NT2/D1 (cell line): ENCODE data around the gene ETHE1.

Experiments used
- DNase-seq: peaks from one replicate; pipeline ENCODE4 v3.0.0-alpha.2; 2011; ENCODE audit warnings: low read depth, low spot score
- H3K27me3 ChIP-seq: 2 replicates; pipeline ENCODE4 v1.6.0; 2011; ENCODE audit warnings: mild to moderate bottlenecking; ENCODE audit not compliant: insufficient read length, insufficient read depth
- H3K36me3 ChIP-seq: 2 replicates; pipeline ENCODE4 v1.6.1; 2011; ENCODE audit warnings: mild to moderate bottlenecking, low read length, mixed read lengths; ENCODE audit not compliant: insufficient read depth, insufficient read length
- H3K4me1 ChIP-seq: 2 replicates; pipeline ENCODE4 v1.5.1; 2011; ENCODE audit not compliant: insufficient read depth, insufficient read length
- H3K4me3 ChIP-seq: 2 replicates; pipeline ENCODE4 v1.5.1; 2011; ENCODE audit warnings: low read depth; ENCODE audit not compliant: insufficient read length
- H3K9ac ChIP-seq: 2 replicates; pipeline ENCODE4 v1.6.0; 2011; ENCODE audit warnings: low read depth; ENCODE audit not compliant: insufficient read length
- H3K9me3 ChIP-seq: 2 replicates; pipeline ENCODE4 v1.5.1; 2011; ENCODE audit warnings: mild to moderate bottlenecking, low read length; ENCODE audit not compliant: insufficient read depth
- SUZ12 ChIP-seq: IDR thresholded peaks from 2 replicates; pipeline ENCODE4 v1.6.1; 2011; ENCODE audit not compliant: insufficient read length, insufficient read depth; ENCODE audit errors: extremely low read depth
- YY1 ChIP-seq: IDR thresholded peaks from 2 replicates; pipeline ENCODE4 v1.6.1; 2011; ENCODE audit not compliant: insufficient read length, insufficient read depth
- ZNF274 ChIP-seq: IDR thresholded peaks from 2 replicates; pipeline ENCODE4 v1.6.1; 2011; ENCODE audit warnings: mild to moderate bottlenecking, low read depth, low read length

ETHE1 gene

DNA sequence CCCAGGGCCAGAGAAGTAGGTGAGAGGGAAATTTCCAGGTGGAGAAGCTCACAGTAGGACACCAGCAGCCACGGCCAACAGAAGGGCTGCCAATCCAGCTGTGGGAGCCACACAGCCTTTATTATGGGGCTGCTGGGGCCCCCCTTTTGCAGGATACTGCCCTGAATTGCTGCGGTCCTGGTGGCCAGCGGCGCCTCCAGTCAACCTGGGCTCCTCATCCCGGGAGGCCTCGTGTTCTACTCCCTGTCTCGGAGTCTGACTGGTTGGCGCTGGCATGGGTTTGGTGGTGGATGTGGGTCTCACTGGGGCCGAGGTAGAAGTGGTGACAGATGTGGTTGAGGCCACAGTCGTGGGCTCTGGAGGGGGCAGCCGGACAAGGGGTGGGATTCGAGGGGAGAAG, 65.7 kb downstream of the ETHE1 start:
- H3K36me3 ChIP-seq = no peaks in the 10 kb centered on the region
- H3K9me3 ChIP-seq = no peaks in the 10 kb centered on the region
- no peak overlapping the region for H3K4me3 ChIP-seq
- no peak for TF ChIP-seq YY1
- no peak for TF ChIP-seq SUZ12
- no peak for TF ChIP-seq ZNF274
- H3K9ac ChIP-seq = no peak overlapping the region
- no peak for DNase-seq
- no peaks in the 10 kb centered on the region for H3K4me1 ChIP-seq
- H3K27me3 ChIP-seq = peaks cover 28% of the 10 kb centered on the region

DNA sequence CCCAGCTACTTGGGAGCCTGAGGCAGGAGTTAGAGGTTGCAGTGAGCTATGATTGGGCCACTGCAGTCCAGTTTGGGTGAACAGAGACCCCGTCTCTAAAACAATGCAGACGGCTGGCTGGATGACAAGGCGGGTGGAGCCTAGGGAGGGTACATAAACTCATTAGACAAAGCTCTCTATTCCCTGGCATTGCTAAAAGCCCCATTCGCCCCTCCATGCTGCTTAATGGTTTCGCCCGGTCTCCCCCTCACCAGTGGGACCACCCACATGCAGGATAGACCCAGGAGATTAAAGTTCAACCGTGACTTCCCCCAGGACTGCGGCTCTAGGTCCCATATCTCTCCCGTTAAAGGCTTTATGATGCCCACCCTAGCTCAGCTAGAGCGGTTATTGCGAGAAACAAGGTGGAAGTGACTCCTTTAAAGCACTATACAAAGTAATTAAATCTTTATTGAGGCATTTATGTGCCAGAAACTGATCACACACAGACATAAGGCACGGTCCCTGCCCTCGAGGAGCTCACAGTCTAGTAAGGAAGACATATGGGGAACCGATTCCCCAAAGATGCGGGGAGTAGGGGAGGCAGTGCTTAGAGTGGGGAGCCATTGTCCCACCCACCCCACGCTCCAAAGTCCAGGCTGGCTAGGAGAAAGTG, 66.5 kb downstream of the ETHE1 start:
- H3K4me1 ChIP-seq = no peaks in the 10 kb centered on the region
- H3K4me3 ChIP-seq = no peak overlapping the region
- no peaks in the 10 kb centered on the region for H3K9me3 ChIP-seq
- H3K9ac ChIP-seq = no peak overlapping the region
- no peak for TF ChIP-seq YY1
- TF ChIP-seq SUZ12 = no peak
- TF ChIP-seq ZNF274 = no peak
- DNase-seq = no peak
- H3K36me3 ChIP-seq = no peaks in the 10 kb centered on the region
- H3K27me3 ChIP-seq = peaks cover 21% of the 10 kb centered on the region

DNA sequence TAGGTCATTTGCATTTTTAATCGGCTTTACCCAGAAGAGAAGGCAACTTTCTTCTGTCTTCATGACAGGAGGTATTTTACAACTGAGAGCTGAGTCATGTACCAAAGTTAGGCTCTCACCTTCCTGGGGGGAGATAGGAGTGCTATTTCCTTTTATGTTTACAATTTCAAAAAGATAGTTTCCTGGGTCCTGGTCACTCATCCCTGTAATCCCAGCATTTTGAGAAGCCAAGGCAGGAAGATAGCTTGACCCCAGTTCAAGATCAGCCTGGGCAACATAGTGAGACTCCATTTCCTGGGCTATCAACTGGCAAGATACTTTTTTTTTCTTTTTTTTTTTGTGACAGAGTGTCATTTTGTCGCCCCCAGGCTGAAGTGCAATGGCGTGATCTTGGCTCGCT, 69.2 kb downstream of the ETHE1 start:
- Histone ChIP-seq H3K9ac (no peak overlapping the region), H3K4me1 (no peaks in the 10 kb centered on the region), H3K9me3 (no peaks in the 10 kb centered on the region; the same call in 1 of the 2 replicates), H3K4me3 (no peak overlapping the region), H3K27me3 (peaks cover 8% of the 10 kb centered on the region), H3K36me3 (no peaks in the 10 kb centered on the region)
- TF ChIP-seq SUZ12 = no peak
- no peak for TF ChIP-seq YY1
- TF ChIP-seq ZNF274 = no peak
- DNase-seq = no peak
